ENCODE measurements around the gene ZC3H18.

The ZC3H18 gene

DNA sequence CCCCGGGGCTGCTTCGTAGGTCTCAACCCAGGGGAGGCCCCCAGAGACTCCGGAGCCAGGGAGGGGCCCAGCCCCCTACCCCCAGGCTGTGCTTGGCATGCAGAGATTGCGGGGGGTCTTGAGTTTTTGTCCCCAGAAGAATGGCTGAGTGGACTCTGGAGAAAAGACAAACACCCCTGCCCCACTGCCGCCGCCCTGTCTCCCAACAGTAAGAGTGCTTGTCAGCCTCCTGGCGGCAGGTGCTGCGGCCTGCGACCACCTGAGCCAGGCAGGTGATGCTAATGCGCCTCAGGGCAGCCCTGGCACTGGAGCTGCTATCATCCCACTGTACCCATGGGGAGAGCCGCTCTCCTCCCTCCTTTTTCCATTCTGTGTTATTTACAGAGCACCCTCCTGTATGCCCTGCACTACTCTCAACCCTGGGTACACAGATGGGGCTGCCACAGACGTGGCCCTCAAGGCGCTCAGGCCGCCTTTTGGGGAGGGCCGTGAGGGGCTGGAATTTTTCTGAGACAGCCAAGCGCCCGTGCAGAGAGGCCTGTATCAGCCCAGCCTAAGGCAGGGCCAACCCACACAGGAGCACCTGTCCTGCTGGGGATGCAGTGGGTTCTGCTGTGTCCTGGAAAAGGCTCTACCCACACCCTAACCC lies 65.6 kb downstream of the ZC3H18 start:
- in situ Hi-C loops (cut with HindIII; ENCODE audit: low sequenced_read_pairs): no loop called here

- in situ Hi-C loops (cut with HindIII; ENCODE audit: low sequenced_read_pairs): no loop called here
These were observed 66.5 kb downstream of the ZC3H18 start for GRCh38 chr16:88636488-88637265.

DNA sequence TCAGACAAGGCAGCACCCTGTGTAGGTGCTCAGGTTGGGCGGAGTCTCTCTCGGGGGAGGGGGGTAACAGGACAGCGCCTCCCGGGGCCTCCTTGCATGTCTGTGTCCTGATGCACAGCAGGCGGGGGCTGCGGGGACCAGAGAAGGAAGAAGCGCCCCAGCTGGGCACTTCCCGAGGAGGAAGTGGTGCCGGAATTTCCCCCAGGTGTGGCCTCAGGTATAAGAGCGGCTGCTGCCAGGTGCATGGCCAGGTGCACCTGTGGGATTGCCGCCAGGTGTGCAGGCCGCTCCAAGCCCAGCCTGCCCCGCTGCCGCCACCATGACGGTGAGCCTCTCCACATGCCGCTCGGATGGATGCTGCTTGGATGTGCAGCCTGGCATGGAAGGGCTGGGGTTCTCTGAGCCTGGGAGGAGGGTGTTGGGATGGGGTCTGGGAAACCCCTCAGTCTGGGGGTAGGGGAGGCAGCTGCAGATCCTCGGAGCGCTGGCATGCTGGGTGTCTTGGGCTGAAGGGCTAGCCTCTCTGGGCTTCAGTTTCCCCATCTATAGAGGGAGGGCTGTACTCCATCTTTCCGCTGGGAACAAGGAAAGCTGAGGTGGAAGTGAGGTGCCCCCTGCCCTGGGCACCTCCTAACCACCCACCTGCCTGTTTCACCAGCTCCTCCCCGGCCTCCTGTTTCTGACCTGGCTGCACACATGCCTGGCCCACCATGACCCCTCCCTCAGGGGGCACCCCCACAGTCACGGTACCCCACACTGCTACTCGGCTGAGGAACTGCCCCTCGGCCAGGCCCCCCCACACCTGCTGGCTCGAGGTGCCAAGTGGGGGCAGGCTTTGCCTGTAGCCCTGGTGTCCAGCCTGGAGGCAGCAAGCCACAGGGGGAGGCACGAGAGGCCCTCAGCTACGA lies 68.4 kb downstream of the ZC3H18 start, which contains the start of gene IL17C:
IL17C (plus strand) TSS at position 250 of the 908 bp plus-strand sequence; CDS start at position 320, 70 bp downstream.
- in situ Hi-C loops (cut with HindIII; ENCODE audit: low sequenced_read_pairs): no loop called here

GRCh38 chr16:88639231-88640038 lies 69.2 kb downstream of the ZC3H18 start:
- in situ Hi-C loops (cut with HindIII; ENCODE audit: low sequenced_read_pairs): no loop called here

DNA sequence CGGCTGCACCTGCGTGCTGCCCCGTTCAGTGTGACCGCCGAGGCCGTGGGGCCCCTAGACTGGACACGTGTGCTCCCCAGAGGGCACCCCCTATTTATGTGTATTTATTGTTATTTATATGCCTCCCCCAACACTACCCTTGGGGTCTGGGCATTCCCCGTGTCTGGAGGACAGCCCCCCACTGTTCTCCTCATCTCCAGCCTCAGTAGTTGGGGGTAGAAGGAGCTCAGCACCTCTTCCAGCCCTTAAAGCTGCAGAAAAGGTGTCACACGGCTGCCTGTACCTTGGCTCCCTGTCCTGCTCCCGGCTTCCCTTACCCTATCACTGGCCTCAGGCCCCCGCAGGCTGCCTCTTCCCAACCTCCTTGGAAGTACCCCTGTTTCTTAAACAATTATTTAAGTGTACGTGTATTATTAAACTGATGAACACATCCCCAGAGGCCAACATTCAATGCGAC lies 69.9 kb downstream of the ZC3H18 start:
- in situ Hi-C loops (cut with HindIII; ENCODE audit: low sequenced_read_pairs): no loop called here

DNA sequence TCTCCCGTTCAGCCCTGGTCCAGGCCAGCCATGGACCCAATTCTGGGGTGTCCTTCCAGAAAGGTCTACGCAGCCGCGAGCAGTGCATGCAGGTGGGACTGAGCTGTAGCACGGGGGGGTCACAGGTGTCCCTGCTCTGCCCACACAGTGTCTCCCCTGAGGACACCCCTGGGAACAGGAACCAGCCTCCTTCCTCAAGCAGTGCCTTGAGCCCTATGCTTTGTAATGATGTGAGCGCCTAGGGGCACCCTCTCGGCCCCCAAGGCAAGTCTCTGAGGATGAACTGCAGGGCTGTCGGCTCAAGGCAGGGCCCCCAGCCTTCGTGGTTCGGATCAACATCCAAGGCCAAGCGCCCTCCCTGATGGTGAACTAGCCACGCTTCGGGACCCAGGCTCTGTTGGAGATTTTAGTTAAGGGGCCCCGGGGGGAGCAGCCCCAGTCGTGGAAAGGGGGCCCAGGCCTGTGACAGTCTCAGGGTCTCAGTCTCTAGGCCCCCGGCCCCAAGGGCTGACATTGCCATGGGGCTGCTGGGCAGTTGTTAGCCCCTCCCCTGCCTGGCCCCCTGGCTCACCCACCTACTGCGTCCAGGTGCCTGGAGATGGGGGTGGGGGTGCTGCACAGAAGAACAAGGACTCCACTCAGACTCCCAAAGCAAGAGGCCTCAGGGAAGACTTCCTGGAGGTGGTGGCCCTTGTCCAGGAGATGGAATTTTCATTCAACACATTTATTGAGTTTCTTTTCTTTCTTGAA lies 70.5 kb downstream of the ZC3H18 start:
- in situ Hi-C loops (cut with HindIII; ENCODE audit: low sequenced_read_pairs): no loop called here

GRCh38 chr16:88642881-88643643 lies 72.9 kb downstream of the ZC3H18 start:
- in situ Hi-C loops (cut with HindIII; ENCODE audit: low sequenced_read_pairs): no loop called here

DNA sequence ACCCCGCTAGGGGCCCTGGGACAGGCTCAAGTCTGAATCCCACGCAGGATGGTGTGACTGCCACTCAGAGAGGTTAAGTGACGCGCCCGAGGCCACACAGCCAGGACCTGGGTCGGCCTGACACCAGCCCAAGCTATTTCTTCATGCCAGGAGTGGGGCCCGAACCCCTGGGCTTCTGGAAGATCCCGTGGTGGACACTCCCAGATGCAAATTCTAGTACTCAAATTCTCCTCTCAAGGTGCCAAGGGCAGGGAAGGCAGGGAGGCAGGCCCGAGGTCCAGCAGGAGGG lies 73.4 kb downstream of the ZC3H18 start:
- in situ Hi-C loops (cut with HindIII; ENCODE audit: low sequenced_read_pairs): no loop called here

- in situ Hi-C loops (cut with HindIII; ENCODE audit: low sequenced_read_pairs): no loop called here
These were observed 75.3 kb downstream of the ZC3H18 start for GRCh38 chr16:88645455-88645854.

DNA sequence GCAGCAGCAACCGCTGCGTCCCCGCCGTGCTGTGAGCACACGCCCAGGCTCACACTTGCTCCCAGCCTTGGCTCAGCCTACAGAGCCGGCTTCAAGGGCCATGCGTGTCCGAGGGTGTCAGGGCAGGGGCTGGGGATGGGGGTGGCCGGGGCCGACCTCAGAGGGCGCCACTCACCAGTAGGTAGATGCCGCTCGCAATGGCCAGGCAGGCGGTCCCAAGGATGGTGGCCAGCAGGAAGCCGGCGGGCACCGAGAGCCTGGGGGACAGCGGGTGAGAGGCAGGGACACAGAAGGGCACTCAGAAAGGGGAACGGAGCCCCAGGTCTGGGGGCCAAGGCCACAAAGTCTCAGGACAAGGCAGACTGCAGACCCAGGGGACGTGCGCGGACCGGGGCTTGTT lies 75.7 kb downstream of the ZC3H18 start:
- in situ Hi-C loops (cut with HindIII; ENCODE audit: low sequenced_read_pairs): no loop called here

GRCh38 chr16:88646345-88647034 lies 76.3 kb downstream of the ZC3H18 start:
- in situ Hi-C loops (cut with HindIII; ENCODE audit: low sequenced_read_pairs): no loop called here

DNA sequence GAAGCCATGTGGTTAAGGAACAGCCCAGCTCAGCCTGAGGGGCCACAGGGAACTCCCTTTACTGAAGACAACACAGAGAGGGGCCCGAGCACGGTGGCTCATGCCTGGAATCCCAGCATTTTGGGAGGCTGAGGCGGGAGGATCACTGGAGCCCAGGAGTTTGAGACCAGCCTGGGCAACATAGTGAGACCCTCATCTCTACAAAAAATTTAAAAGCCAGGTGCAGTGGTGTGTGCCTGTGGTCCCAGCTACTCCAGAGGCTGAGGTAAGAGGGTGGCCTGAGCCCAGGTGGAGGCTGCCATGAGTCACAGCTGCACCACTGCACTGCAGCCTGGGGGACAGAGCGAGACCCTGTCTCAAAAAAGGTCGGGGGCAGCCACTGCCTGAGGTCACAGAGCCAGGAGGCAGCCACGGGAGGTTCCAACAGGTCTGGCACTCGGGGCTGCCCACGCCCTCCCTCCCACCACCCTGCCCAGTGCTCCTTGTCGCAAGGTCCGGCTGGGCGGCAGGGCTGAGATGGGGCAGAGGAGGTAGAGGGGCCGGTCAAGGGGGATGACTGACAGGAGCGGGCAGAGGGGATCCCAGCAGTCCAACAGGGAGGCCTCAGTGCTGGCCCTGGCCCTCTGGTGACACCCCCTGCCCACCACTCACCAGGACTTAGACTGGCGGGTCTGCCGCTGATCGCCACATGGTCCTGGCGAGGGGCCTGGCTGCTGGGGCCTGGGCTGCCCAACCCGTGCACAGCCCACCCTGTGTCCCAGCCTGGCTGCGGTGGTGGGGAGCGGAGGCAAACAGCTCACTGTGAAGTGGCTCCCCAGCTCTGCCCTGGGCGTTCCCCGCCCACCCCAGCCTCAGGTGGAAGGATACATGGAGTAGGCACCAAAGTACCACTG lies 77.2 kb downstream of the ZC3H18 start:
- in situ Hi-C loops (cut with HindIII; ENCODE audit: low sequenced_read_pairs): no loop called here

- in situ Hi-C loops (cut with HindIII; ENCODE audit: low sequenced_read_pairs): no loop called here
These were observed 79.2 kb downstream of the ZC3H18 start for GRCh38 chr16:88649195-88649923.

- in situ Hi-C loops (cut with HindIII; ENCODE audit: low sequenced_read_pairs): no loop called here
These were observed 79.9 kb downstream of the ZC3H18 start for GRCh38 chr16:88649924-88650748.

- in situ Hi-C loops (cut with HindIII; ENCODE audit: low sequenced_read_pairs): no loop called here
These were observed 80.6 kb downstream of the ZC3H18 start, which contains the start of gene CYBA for GRCh38 chr16:88650749-88651275. CYBA (minus strand) TSS chr16:88651053; CDS start chr16:88651013, 40 bp downstream.

All from DLD1 (cell line).